Left ventricle myocardium superior (tissue), 1 donor: ENCODE data around the gene MB21D2. TPM values are rescaled to one million over a fixed set of nuclear protein-coding genes. Genes with fewer than 3 reads are reported as not detected.

Experiments used
- ATAC-seq: fragments of 200-7000 bp; cut with Tn5 transposase; one replicate; pipeline ENCODE4 v1.9.1; 2020; ENCODE audit warnings: mild to moderate bottlenecking, moderate library complexity
- DNase-seq: peaks from one replicate; pipeline ENCODE4 v3.0.0-alpha.2; 2020
- intact Hi-C: fragments of 100-400 bp; cut with micrococcal nuclease; formaldehyde crosslinking; loops from one replicate; pipeline ENCODE4 v1.11.0; 2022
- total RNA-seq: library from RNA; stranded (reverse); fragmentation: NEBNext Ultra II Directional; extraction: Animal tissue kit (Norgen Biotek cat#: 25700); gene quantifications from one replicate; pipeline ENCODE4 v1.2.1, GENCODE V29; 2021
- donor health status: DM: no; HTN: yes; CAD: no; lungs with severe emphysema.

Gene MB21D2
- total RNA-seq, 1 donor from 2014 or later = 1.8 TPM

DNA sequence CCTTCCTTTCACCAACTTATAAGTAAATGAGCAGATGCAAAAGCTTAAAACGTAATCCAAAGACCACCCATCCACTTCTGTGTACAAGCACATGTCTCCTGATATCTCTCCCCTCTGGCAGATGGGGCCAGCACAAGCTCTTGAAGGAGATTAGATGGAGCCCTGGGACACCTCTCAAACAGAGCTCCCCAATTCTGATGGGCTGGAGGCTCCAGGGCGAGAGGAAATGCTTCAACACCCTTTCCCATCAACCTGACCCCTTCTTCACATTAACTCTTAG, 73.2 kb downstream of the MB21D2 start:
- intact Hi-C loops = no loop called here
- DNase-seq = no peak
- no peak for ATAC-seq

DNA sequence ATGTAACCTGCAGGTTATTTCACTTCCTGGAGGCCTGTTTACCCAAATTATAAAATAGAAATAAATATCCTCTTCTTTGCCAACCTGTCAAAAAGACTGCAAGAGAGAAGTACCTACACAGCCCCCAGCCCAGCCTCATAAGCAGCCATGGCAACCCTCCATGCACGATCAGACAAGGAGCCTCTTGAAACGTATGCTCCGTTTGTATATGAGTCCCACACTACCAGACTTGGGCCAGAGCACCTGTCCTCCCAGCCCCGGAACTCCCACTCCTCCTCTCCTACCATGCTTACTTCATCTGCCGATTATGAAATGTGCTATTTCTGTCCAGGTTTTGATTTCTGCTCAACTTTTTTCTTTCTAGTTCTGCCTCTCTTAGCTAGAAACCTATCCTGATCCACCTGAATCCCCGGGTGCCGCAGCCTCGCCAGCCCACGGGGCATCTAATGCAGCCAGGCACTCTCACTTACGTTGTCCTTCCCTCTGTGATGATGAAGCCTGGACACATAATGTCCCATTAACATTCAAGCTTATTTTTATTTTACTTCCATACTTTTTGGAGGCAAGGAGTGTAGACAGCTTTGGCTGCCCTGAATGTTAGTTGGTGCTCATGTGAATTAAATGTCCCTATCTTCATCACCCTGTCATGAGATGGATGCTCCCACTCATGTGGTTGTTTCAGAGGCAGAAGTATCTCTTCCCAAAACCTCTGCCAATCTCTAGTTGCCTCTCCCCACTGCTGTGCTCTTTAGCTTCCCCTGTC, 73.8 kb downstream of the MB21D2 start:
- DNase-seq = no peak
- ATAC-seq = no peak
- intact Hi-C loops = no loop called here

DNA sequence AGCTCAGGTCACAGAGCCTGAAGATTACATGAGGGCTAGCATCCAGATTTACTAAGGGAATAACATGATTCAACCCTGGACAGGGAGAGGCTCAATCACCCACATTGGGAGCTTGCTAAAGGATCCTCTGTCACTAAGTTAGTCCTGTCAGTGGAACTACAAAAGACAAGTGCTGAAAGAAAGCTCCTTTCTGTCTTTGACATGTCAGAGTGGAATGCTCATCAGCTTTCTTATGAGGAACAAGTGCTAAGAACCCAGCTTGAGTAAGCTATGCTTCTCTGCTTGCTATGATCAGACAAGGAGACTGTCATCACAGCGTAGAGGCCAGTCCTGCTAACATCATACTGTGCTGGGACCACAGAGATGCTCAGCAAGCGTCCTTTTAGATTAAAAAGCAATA, 74.5 kb downstream of the MB21D2 start:
- ATAC-seq (no peak), DNase-seq (no peak)
- intact Hi-C loops = no loop called here

DNA sequence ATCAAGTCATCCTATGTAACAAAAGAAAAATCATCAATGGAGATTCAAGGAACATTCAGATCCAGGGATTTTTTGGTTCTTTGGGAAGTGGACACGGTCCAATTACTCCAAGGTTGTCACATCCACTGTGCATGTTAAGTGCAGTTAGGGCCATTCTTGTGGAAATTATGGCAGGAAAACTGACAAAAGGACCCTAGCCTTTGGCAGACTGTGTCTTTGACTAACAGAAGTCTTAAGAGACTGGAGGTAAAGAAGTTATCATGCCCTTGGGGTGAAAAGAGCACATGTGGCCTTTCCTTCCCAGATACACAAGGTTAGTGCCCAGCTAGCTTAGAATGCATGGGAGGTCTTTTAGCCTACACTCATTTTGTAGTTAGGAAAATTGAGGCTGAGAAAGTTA, 74.9 kb downstream of the MB21D2 start:
- ATAC-seq = no peak
- no peak for DNase-seq
- intact Hi-C loops = no loop called here

DNA sequence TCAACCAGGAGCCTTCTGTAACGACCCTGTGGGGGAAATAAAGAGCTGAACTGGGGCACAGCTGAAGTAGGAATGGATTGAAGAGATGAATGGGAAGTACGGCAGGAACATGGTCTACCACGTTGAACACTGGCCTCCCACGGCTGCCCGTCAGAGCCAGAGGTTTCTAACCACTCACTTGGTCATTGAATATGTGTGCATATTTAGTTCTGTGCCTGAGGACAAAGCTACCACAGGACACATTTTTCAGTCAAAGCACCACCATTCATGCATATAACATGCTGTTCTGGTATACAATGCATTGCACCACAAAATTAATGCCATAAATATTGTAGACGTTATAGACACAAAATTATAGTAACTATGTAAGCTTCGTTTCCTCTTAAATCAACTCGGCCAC, 75.5 kb downstream of the MB21D2 start:
- no peak for ATAC-seq
- DNase-seq = no peak
- intact Hi-C loops = no loop called here

DNA sequence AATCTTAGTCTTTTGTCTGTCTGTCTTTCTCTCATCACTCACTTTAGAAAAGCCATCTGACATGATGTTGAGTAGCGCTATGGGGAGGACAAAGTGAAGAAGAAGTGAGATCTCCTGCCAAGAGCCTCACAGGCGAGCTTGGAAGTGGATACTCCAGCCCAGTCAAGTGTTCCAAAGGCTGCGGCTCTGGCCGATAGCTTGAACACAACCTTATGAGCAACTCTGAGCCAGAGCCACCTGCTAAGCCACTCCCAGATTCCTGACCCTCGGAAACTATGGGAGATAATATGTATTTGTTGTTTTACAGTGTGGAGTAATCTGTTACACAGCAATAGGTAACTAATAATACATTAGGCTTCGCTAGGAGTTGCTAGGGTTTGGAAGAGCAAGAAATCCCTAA, 76.2 kb downstream of the MB21D2 start:
- intact Hi-C loops = no loop called here
- ATAC-seq (peak; percentile 70), DNase-seq (no peak)

DNA sequence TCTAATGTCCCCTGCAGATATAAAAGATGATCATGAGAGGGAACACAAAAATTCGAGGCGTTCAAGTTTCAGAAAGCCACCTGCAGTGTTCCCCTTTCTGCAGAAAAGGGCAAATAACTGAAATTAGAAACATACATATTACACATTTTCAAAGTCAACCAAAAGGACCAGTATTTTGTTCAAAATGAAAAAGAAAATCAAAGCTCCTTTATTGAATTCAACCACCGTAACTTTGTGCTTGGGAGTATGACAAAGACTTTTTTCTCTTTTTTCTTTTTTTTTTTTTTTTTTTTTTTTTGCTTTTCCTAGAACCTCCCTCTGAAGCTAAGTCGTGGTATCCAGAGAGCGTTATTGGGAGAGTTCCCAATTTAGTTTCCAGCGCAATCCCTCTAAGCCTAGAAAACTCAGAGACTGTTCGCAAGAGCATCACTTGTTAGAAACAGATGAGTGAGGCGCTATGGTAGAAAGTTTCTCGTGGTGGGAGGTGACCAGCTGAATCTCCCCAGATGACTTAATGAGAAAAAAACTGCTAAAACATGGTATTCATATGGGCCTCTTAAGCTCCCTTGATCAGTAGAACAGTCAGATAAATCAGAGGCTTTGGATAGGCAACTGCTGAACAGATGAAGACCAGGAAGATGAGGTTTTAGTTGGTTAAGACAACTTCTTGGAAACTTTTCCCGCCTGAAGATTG, 77.4 kb downstream of the MB21D2 start:
- ATAC-seq = no peak
- DNase-seq = no peak
- intact Hi-C loops = no loop called here

DNA sequence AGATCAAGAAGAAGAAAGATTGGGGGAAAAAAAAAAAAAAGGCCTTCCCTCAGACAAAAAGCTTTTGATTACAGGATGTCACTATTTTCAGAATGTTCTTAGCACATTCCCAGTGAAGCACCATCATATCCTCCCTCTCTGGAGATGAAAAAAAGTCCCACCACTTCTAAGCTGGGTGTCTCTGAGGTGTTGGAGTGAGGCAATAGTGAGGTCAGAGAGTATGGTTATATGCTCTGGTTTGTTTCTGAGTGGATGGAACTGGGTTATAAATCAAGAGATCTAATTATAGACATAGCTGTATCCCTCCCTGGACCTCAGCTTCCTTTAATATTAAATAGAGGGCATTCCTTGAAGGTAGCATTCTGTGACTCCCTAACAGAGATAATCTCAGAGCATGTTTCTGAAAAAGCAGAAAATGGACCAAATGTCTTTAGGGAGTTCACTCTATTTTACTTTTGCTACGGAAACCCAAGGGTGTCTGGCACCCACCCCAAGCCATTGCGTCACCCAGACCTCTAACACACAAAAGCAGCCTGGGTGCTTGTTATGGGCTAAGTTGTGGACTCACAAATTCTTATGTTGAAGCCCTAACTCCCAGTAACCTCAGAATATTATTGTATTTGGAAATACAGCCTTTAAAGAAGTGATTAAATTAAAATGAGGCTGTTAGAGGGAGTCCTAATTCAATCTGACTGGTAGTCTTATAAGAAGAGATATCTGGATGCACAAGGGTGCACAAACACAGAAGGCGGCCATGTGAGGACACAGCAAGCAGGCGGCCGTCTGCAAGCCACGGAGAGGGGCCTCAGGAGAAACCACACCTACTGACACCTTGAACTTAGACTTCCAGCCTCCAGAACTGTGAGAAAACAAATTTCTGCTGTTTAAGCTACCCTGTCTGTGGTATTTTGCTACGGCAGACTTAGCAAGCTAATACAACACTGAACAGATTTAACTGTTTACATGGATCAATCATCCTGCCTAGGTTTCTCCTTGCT, 81.5 kb downstream of the MB21D2 start:
- DNase-seq (peak; percentile 68), ATAC-seq (peak; percentile 58)
- intact Hi-C loops = no loop called here

DNA sequence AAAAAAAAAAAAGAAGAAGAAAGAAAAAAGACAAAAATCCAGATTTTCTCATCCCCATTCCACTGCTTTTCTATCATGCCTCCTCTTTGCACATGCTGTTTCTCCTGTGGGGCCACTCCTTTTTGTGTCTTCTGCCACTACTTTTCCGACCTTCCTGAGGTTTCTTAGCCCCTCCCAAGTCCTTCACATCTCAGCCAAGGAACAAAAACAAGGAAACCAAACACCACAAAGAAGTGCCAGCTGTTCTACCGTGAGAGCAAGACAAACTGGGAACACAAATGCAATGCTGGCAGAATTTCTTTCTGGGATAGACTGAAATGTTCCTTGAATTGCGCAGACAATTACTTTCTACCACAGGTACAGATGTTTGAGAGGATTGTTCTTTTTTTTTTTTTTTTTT, 83.2 kb downstream of the MB21D2 start:
- no peak for ATAC-seq
- intact Hi-C loops = no loop called here
- DNase-seq = no peak

DNA sequence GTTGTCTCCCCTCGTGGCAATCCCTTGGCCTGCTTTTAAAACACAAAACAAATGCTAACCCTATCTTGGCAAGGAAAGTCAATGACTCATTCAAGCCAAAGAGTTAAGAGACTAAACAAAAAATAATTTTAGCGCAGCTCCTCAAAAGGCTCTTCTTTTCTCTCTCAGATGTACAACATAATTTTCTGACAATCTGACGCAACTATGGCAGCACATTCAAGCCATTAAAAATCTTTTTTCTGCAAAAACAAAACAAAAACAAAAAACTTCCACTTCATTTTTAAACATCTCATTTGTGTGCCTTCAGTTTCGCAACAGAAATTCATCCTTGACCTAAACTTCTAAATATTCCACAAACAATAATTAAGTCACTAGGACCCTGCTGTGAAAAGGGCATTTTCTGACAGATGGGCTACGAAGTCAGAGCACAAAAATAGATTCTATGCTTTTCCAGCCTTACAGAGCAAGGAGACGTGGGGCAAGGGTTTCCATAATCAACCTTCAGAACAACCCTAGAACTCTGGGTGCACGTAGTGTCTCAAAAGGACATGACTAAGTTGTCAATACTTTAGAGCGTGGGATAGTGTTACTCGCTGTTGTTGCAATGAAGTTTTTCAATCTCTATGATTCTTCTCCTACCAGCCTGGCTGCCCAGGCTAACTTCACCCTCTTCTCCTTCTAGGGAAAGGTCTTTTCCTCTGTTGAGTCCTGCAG, 84.3 kb downstream of the MB21D2 start:
- peak; percentile 38 for ATAC-seq
- intact Hi-C loops = no loop called here
- no peak for DNase-seq

DNA sequence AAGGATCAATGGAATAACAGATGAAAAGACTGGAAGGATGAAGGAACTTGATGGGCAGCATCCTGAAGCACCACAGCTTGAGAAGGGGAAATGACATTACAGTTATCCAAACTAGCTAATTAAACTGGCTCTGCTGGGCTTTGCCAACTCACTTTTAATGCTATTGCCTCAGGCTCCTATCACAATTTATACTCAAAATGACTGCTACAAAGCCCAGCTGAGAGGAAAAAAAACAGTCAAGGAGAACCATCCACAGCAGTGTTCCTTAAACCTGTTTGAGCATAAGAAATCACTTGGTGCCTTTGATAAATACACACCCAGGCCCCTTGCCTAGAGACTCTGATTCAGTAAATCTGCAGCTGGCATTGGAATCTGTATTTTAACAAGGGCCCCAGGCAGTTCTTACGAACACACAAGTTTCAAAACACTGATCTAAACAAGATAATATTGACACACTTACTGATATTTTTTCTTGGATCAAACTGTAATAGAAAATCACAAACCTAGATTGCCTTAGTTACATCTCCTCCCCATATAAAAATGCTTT, 85.8 kb downstream of the MB21D2 start:
- DNase-seq (no peak), ATAC-seq (no peak)
- intact Hi-C loops = no loop called here

DNA sequence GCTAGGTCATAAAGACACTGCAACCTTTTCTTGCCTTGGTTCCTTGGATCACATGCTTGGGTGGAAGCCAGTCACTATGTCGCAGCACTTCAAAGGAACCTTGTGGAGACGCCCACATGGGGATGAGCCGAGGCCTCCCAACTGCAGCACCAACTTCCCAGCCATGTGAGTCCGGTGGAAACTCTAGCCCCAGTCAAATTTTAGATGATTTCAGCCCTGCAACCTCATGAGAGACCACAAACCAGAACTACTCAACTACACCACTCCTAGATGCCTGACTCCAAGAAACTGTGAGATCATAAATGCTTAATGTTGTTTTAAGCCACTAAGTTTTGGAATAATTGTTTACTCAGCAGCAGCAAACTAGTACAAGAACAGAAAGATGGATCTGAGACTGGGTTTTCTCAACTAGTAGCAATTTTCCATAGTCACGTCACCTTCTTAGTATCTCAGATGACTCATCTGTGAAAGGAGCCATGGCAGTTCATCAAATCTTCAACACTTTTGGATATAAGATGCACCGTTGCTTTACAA, 86.5 kb downstream of the MB21D2 start:
- no peak for ATAC-seq
- intact Hi-C loops = no loop called here

DNA sequence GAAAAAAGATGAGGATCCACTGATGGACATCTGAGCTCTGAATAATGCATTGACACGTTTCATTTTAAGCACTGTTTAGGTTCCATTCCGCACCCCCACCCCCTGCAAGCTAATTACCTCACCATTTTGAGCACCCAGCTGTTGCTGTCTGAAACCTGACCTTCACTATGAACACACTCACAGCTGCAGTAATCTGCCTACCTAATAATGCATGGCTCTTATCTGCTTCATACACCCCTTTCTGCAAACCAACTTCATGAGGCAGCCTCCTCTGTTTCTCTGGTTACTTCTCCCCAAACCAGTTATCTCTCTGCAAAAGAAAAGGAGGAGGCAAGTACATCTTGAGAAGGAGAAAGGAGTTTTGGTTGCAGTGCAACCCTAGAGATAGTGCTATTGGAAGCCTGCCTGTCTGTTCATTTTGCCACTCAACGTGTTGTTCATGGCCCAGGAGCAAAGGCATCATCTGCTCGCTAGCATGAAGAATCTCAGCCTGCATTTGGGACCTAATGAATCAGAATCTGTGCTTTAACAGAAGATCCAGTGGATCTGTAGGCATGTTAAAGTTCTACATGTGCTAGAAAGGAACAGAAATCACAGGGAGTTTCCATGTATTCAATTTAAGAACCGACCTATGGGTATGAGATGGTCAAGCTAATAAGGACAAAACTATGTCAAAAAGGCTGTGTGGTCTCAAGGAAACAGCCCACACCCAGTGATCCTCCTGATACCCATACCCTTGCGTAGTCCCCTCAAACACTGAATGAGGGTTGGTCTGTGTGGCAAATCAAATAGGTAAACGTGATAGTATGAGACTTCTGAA, 87.2 kb downstream of the MB21D2 start:
- DNase-seq = no peak
- no peak for ATAC-seq
- intact Hi-C loops = no loop called here

More for the DNA sequence above, 86.5 kb downstream of the MB21D2 start:
- no peak for DNase-seq

DNA sequence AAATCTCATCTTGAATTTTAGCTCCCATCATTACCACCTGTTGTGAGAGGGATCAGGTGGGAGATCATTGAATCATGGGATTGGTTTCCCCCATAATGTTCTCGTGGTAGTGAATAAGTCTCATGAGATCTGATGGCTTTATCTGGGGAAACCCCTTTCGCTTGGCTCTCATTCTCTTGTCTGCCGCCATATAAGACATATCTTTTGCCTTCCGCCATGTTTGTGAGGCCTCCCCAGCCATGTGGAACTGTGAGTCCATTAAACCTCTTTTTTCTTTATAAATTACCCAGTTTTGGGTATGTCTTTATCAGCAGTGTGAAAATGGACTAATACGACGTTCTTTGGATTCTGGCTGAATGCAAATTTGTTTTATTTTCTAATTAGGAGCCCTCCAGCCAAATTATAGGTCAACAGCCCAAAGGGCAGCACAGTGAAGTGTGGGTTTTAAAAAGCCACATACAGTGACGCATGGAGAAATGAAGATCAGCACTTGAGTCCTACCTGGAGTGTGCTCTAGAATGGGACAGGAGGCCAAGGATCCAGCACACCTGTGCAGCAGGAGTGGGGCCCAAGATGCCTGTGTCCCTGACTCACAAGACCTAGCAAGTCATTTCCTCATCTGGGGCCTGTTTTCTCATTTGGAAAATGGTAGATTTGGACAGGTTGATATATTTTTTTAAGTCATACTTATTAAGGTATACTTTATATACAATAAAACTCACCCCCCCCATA, 89.6 kb downstream of the MB21D2 start:
- intact Hi-C loops = no loop called here
- DNase-seq = no peak
- ATAC-seq = no peak

DNA sequence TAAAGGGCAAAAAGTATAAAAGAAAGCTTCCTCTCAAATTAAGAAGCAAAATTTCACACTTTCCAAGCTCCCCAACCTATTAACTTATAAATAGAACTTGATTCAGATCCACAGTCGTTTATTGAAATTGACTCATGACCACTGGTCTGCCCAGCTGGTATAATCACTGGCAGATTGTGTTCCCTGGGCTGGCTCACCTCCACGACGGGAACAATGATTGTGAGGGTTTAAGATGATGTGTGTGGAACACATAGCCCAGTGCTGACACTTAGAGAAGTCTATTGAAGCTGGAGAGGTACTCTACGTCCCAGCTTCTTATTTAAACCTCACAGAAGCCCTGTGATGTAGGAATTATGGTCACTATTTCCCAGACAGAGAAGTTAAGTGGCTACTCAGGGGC, 90.4 kb downstream of the MB21D2 start:
- DNase-seq = peak; percentile 33
- peak; percentile 89 for ATAC-seq
- intact Hi-C loops = no loop called here

DNA sequence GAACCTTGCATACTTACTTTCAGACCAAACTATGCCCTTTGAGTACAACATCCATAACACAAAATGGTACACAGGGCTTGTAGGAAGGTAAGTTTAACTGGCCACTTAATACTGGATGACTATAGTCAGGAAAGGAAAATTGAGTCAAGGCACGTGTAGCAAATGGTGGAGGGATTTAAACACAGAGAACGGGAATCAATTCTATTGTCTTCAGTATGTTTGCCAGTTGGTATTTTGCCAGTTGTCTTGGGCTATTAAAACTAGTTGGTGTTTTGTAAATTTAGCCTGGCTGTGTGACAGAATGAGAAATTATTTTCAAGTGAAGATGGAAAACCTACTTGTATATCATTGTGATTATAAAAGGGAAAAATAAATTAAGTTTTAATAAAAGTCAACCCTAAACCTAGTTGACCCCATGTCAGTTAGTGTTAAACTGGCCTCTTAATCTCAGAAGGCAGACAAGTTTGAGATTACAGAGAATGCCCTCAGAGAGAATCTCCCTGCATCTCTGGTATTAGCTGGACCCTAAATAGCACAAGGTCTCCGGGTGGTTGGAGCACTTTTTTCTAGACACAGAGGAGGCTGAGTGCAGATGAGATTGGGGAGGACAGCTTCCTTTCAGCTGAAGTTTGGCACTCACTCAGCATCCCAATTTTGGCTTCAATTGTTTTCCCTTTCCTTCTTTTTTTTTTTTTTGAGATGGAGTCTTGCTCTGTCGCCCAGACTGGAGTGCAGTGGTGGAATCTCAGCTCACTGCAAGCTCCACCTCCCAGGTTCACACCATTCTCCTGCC, 91.2 kb downstream of the MB21D2 start:
- ATAC-seq (peak; percentile 20), DNase-seq (no peak)
- intact Hi-C loops = no loop called here
